Effector CD4-positive, alpha-beta T cell (primary cell): Measurements from ENCODE around the gene RPS6KC1.
"Not testable (repeated sequence)": the region's sequence is repeated elsewhere in the genome, so short reads cannot be mapped to it uniquely, and the experiment has no call there.

ENCODE experiments used
- DNase-seq: peaks from one replicate; pipeline ENCODE4 v3.0.0-alpha.2; 2020

Gene RPS6KC1

DNA sequence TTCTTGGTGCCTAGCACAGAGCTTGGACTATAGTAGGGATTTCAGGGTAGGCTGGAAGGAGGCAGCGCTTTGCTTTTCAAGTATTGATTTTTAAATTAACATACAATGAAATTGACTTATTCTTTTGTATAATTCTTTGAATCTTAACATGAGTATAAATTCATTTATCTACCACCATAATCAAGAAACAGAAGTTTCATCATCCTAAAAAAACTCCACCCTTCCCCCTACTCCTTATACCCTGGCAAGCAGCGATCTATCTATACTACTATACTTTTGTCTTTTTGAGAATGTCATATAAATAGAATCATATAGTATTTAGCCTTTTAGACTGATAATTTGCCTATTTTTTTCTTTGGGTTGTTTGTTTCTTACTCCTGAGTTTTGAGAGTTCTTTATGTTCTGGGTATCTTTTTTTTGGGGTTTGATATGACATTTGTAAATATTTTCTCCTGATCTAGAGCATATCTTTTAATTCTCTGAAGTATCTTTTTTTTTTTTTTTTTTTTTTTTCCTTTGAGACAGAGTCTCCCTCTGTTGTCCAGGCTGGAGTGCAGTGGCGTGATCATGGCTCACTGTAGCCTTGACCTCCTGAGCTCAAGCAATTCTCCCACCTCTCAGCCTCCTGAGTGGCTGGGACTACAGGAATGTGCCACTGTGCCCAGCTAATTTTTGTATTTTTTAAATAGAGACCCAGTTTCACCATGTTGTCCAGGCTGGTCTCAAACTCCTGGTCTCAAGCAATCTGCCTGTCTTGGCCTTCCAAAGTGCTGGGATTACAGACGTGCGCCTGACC lies 6.4 kb downstream of the RPS6KC1 start:
- DNase-seq: no peak

- no peak for DNase-seq
Observed at GRCh38 chr1:213060836-213061235, 9.8 kb downstream of the RPS6KC1 start.

DNA sequence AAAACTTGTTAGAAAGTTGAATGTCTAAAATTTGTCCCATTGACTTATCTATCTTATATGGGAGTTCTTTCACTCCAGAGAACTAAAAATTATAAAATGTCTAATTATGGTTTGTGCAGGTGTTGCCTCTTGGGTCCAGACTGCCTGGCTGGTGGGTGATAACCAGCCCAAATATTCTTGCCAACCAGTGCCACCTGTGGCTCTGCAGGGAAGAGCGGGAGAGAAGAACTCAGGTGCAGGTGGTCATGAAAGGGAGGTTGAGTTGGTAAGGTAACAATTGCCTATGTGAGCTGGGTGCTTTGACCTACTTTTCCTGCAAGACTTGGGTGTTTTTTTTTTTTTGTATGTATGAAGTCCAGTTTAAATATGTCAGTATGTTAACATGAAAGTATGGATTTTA lies 10.2 kb downstream of the RPS6KC1 start:
- DNase-seq: no peak

GRCh38 chr1:213065800-213066199 lies 14.8 kb downstream of the RPS6KC1 start:
- DNase-seq: no peak

DNA sequence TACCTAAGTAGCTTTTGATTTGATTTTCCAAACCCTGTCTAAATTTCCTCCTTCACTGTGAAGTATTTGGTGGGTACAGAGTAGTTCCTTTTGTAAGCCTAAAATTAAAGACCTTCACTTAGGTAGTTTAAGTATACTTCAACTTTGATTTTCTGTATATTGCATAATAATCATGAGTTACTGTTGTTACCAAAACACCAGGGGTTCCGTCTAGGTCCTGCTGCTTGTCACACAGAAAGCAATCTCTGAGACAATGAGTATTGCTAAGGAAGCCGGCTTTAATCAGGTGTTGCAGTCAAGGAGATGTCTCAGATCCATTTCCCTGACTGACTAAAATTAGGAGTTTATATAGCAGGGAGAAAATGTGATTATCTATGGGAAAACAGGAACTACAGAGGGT lies 15.3 kb downstream of the RPS6KC1 start:
- no peak for DNase-seq

DNA sequence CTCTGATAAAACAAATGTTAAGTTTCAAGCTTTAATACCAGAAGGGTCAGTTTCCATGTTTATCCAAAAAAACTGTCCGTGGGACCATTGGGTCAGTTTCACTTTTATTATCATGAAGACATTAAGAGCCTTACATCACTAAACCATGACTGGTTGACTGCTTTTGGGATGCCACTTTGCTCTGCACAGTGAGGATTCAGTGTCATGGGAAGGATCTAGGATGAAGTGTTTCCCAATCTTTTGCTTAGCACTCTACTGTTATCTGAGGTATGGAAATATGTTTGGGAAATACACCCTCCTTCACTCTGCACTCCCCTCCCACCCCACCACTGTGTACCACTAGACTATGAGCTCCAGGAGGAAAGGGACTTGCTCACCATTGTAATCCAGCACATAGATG lies 16.3 kb downstream of the RPS6KC1 start:
- DNase-seq: no peak

GRCh38 chr1:213070406-213070805 lies 19.4 kb downstream of the RPS6KC1 start:
- no peak for DNase-seq

GRCh38 chr1:213075725-213076124 lies 24.7 kb downstream of the RPS6KC1 start:
- DNase-seq: no peak

DNA sequence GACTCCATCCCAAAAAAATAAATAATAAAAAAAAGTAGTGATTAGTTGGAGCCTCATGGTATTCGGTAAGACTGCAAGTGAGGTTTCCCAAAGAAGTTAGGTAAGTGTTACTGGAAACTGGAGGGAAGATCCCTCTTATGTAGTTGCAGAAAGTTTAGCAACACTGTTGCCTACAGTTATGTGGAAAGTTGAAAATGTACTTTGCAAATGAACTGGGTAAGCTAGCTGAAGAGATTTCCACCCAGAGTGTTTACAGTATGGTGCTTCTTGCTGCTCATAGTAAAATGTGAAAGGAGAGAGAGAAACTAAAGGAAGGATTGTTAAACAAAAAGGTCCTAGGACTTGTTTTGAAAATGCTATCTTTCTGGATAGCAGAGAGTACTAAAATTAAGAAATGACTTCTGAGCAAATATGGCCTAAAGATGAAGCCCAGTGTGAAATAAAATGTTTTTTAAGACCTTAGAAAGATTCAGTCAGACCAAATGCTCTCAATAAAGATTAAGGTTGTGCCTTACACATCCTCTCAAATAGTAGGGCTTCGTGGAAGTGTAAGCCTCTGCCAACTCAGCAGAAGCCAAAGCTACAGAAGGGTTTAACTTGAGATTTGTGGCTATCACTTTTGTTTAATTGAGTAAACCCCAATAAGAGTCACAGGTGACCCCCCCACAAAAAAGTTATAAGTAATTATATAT lies 31.5 kb downstream of the RPS6KC1 start:
- DNase-seq: no peak

DNA sequence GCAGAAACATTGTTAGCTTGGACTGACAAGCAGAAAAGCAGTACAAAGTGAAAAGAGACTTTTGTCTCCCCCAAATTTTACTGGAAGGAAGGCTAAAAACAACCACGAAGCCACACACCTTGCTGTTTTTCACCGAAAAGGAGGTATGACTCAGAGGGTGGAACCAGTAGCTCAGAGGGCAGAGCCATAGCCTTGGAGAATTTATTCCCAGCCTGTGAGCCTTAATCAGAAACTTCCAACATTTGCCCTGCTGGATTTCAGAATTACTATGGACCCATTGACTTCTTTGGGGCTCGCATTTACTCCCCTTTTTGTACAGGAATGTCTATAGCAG lies 32.0 kb downstream of the RPS6KC1 start:
- no peak for DNase-seq

DNA sequence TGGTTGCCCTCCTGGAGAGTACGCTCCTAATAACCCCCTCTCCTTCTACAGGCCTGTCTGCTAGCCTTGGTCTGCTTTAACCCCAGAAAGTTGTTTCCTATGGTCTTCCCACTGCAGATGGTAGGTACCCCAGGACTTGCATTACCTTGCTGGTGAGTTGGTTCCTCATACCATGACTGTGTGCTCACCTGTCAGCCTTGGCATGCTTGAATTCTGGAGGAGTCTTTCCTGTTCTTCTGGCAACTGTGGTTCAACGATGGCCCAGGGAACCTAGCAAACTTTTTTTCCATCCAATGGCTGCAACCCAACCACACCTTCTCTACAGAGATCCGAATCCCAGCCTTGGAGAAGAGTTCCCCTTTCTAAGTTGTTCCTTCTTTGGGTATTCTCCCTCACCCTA lies 36.9 kb downstream of the RPS6KC1 start:
- DNase-seq: no peak

- no peak for DNase-seq
Observed at GRCh38 chr1:213089924-213090677, 39.1 kb downstream of the RPS6KC1 start.

GRCh38 chr1:213094446-213094845 lies 43.4 kb downstream of the RPS6KC1 start:
- DNase-seq: no peak

- no peak for DNase-seq
Observed at GRCh38 chr1:213095467-213095866, 44.4 kb downstream of the RPS6KC1 start.

DNA sequence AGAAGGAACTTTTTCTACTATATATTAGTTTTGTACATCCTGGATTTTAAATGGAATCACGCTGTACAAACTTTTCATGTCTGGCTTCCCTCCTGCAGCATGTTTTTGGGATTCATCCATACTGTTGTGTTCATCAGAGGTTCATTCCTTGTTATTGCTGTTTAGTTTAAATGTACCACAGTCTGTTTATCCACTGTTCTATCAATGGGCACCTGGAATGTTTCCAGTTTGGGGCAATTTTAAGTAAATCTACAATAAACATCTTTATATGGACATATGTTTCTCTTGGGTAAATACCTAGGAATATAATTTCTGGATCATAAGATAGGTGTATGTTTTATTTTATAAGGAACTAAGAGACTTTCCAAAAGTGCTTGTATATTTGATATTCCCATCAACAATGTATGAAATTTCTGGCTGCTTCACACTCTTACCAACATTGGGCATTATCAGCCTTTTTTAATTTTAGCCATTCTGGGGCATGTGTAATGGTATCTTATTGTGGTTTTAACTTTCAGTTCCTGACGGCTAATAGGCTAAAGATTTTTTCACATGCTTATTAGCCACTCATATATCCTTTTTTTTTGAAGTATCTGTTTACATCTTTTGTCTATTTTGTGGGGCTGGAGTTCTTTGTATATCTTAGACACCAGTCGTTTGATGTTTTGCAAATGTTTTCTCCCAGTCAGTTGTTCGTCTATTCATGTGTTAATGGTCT lies 48.8 kb downstream of the RPS6KC1 start:
- no peak for DNase-seq

GRCh38 chr1:213100565-213100964 lies 49.5 kb downstream of the RPS6KC1 start:
- not testable (repeated sequence) for DNase-seq

GRCh38 chr1:213103377-213104306 lies 52.6 kb downstream of the RPS6KC1 start:
- no peak for DNase-seq

DNA sequence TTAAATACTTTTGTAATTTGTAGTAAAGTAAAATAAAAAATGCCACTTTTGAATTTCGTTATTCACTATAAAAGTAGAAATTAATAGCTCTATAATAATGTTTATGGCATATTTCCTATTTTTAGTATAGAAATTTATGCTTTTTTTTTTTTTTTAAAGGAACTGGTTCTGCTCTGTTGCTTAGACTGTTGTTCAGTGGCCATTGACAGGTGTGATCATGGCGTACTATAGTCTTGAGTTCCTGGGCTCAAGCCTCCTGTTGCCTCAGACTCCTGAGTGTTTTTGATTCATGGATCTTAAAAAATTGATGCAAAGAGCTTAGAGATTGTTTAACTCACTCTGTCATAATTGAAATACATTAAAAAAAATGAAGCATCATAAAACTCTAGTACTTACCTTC lies 53.6 kb downstream of the RPS6KC1 start:
- DNase-seq: no peak

GRCh38 chr1:213106298-213106697 lies 55.3 kb downstream of the RPS6KC1 start:
- no peak for DNase-seq

DNA sequence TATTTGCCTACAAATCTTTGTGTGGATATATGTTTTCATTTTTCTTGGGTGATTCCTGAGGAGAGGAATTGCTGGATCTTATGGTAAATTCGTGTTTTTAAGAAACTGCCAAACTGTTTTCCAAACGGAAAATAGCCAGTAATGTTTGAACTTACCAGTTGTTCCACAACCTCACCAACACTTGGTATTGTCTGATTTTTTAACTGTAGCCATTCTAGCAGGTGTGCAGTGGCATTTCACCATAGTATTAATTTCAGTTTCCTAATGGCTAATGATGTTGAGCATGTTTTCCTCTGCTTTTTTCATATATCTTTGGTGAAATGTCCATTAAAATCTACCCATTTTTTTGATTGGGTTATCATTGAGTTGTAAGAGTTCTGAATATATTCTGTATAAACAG lies 56.6 kb downstream of the RPS6KC1 start:
- no peak for DNase-seq

- DNase-seq: no peak
Observed at GRCh38 chr1:213110349-213111300, 59.6 kb downstream of the RPS6KC1 start.
